BJ (cell line): ENCODE results near the gene LCT. TPM values are rescaled to one million over a fixed set of nuclear protein-coding genes. Genes with fewer than 3 reads are reported as not detected.
A peak's percentile ranks its signal among the peaks of the same experiment; 100 is the strongest.
"Not testable (repeated sequence)": the region's sequence is repeated elsewhere in the genome, so short reads cannot be mapped to it uniquely, and the experiment has no call there.

ENCODE experiments used
- CTCF ChIA-PET: fragments of 350-600 bp; formaldehyde crosslinking; extraction: SDS; loops from one replicate; lab custom pipeline; 2021; ENCODE audit warnings: antibody characterized with exemption, inconsistent platforms; lab: Yijun Ruan, JAX
- POLR2A ChIA-PET: fragments of 300-600 bp; sonication (Branson Sonifier 250); formaldehyde crosslinking; extraction: SDS; loops from one replicate; lab custom pipeline; 2021; ENCODE audit warnings: antibody characterized with exemption; lab: Charles Lee
- DNase-seq: peaks from one replicate; pipeline ENCODE4 v3.0.0-alpha.2; 2011; ENCODE audit warnings: low read depth
- H3K27me3 ChIP-seq: 2 replicates; pipeline ENCODE4 v1.6.0; 2011; ENCODE audit warnings: low read length; ENCODE audit not compliant: control insufficient read depth, insufficient read depth
- H3K36me3 ChIP-seq: 2 replicates; pipeline ENCODE4 v1.5.1; 2011; ENCODE audit warnings: low read length; ENCODE audit not compliant: control insufficient read depth, insufficient read depth
- H3K4me3 ChIP-seq: 2 replicates; pipeline ENCODE4 v1.5.1; 2011; ENCODE audit warnings: low read depth, mild to moderate bottlenecking, control low read depth, low read length
- CTCF ChIP-seq: IDR thresholded peaks from 2 replicates; pipeline ENCODE4 v1.5.1; 2011; ENCODE audit warnings: low read depth, mild to moderate bottlenecking, control low read depth, inconsistent platforms, low read length, moderate library complexity; ENCODE audit not compliant: insufficient read depth
- polyA minus RNA-seq: library from RNA; depleted of rRNA, polyadenylated mRNA; stranded (reverse); fragments of >200 nt; gene quantifications from 2 replicates; pipeline ENCODE4 v1.2.3, GENCODE V29; 2011; rRNA and poly(A)+ RNA removed
- polyA plus RNA-seq: library from polyadenylated mRNA; depleted of rRNA; stranded (reverse); fragments of >200 nt; gene quantifications from 2 replicates; pipeline ENCODE4 v1.2.3, GENCODE V29; 2011; rRNA removed

Gene LCT
- polyA plus RNA-seq (not detected in 2 replicates), polyA minus RNA-seq (0.19 TPM in 1 of 2 replicates, not detected in the other)

- Histone ChIP-seq H3K27me3 (no peaks in the 10 kb centered on the region), H3K4me3 (no peak within 1 kb of the TSS), H3K36me3 (no peaks in the 10 kb centered on the region)
- CTCF ChIA-PET = interaction anchor here (1.1 to 2.1 kb wide), 3 partner anchors 10 to 39 kb away, joined by 3 to 6 read pairs (median 5); no protein-coding TSS in a partner anchor
- TF ChIP-seq CTCF = no peak
- POLR2A ChIA-PET = no interaction called here
- DNase-seq = no peak
These were observed at the start of gene LCT for GRCh38 chr2:135836596-135837270. Gene LCT, minus strand, starts transcription at chr2:135837184. Its CDS starts 15 bp downstream, at chr2:135837169.

- no peak for DNase-seq
- Histone ChIP-seq H3K4me3 (no peak overlapping the region), H3K27me3 (peaks cover 8% of the 10 kb centered on the region), H3K36me3 (no peaks in the 10 kb centered on the region)
- CTCF ChIA-PET = no interaction called here
- TF ChIP-seq CTCF = no peak
- POLR2A ChIA-PET = no interaction called here
These were observed 48.7 kb upstream of the LCT start for GRCh38 chr2:135885709-135886108.

GRCh38 chr2:135882415-135882814 is 45.4 kb upstream of the LCT start:
- Histone ChIP-seq H3K36me3 (no peaks in the 10 kb centered on the region), H3K4me3 (no peak overlapping the region), H3K27me3 (peaks cover 8% of the 10 kb centered on the region)
- no peak for TF ChIP-seq CTCF
- ChIA-PET POLR2A (no interaction called here), CTCF (no interaction called here)
- no peak for DNase-seq

- not testable (repeated sequence) for H3K27me3 ChIP-seq, DNase-seq, H3K36me3 ChIP-seq
- ChIA-PET POLR2A (interaction anchor here (0.6 kb wide), 1 partner anchor 107 kb away, joined by 4 read pairs; no protein-coding TSS in a partner anchor), CTCF (interaction anchor here (0.8 to 2.2 kb wide), 2 partner anchors 12 to 35 kb away, joined by 3 to 13 read pairs; no protein-coding TSS in a partner anchor)
- peak overlapping the region; percentile 50 for H3K4me3 ChIP-seq
These were observed 39.8 kb upstream of the LCT start for GRCh38 chr2:135876770-135877169.

GRCh38 chr2:135876066-135876711 is 39.2 kb upstream of the LCT start, which contains the start of gene MCM6:
Gene MCM6, minus strand, starts transcription at chr2:135876443. Its CDS starts 78 bp downstream, at chr2:135876365.
- ChIA-PET CTCF (interaction anchor here (0.6 to 2.2 kb wide), 4 partner anchors 11 to 79 kb away, joined by 3 to 13 read pairs (median 4); no protein-coding TSS in a partner anchor), POLR2A (interaction anchor here (0.6 kb wide), 1 partner anchor 107 kb away, joined by 4 read pairs; no protein-coding TSS in a partner anchor)
- Histone ChIP-seq H3K4me3 (peak within 1 kb of the TSS; percentile 50), H3K36me3 (no peaks in the 10 kb centered on the region), H3K27me3 (no peaks in the 10 kb centered on the region)
- TF ChIP-seq CTCF = 0 out of 2 replicates have a peak, but pooled peaks have one; percentile 9
- peak; percentile 96 for DNase-seq
